Neural progenitor cell (in vitro differentiated cells): ENCODE measurements around the gene MAP3K19. TPM values are rescaled to one million over a fixed set of nuclear protein-coding genes. Genes with fewer than 3 reads are reported as not detected.

Source experiments
- DNase-seq: peaks from one replicate; pipeline ENCODE4 v3.0.0-alpha.2; 2016; ENCODE audit warnings: low spot score
- H2AFZ ChIP-seq: fragments of 200-600 bp; sonication (generic); replicated peaks from 2 replicates; pipeline ENCODE4 v1.6.1; 2016; ENCODE audit warnings: antibody characterized with exemption
- H3F3A ChIP-seq: fragments of 200-600 bp; sonication (generic); 2 replicates; pipeline ENCODE4 v1.6.1; 2016; ENCODE audit warnings: antibody characterized with exemption, low read depth
- H3K27ac ChIP-seq: fragments of 200-600 bp; sonication (generic); 2 replicates; pipeline ENCODE4 v1.5.1; 2016; ENCODE audit warnings: mild to moderate bottlenecking
- H3K27me3 ChIP-seq: fragments of 200-600 bp; sonication (generic); 2 replicates; pipeline ENCODE4 v1.6.1; 2016; ENCODE audit warnings: mild to moderate bottlenecking, moderate library complexity
- H3K36me3 ChIP-seq: fragments of 200-600 bp; sonication (generic); 2 replicates; pipeline ENCODE4 v1.5.1; 2016
- H3K4me1 ChIP-seq: fragments of 200-600 bp; sonication (generic); 2 replicates; pipeline ENCODE4 v1.6.1; 2016; ENCODE audit warnings: mixed run types
- H3K4me2 ChIP-seq: fragments of 200-600 bp; sonication (generic); 2 replicates; pipeline ENCODE4 v1.6.1; 2016
- H3K4me3 ChIP-seq: fragments of 200-600 bp; sonication (generic); 2 replicates; pipeline ENCODE4 v1.5.1; 2016
- H3K79me2 ChIP-seq: fragments of 200-600 bp; sonication (generic); 2 replicates; pipeline ENCODE4 v1.6.1; 2016; ENCODE audit warnings: low read depth
- H3K9ac ChIP-seq: fragments of 200-600 bp; sonication (generic); 2 replicates; pipeline ENCODE4 v1.6.1; 2016
- H3K9me3 ChIP-seq: fragments of 200-600 bp; sonication (generic); 2 replicates; pipeline ENCODE4 v1.5.1; 2016; ENCODE audit warnings: low read depth
- H4K20me1 ChIP-seq: fragments of 200-600 bp; sonication (generic); 2 replicates; pipeline ENCODE4 v1.6.1; 2016; ENCODE audit warnings: low read depth
- H3K27ac Mint-ChIP-seq: 3 replicates; pipeline ENCODE4 v1.8.0; 2021; ENCODE audit warnings: mixed read lengths
- H3K27me3 Mint-ChIP-seq: 2 replicates; pipeline ENCODE4 v1.8.0; 2022; ENCODE audit warnings: low read depth, mild to moderate bottlenecking, inconsistent platforms, moderate library complexity, mixed read lengths; ENCODE audit not compliant: insufficient read depth
- H3K36me3 Mint-ChIP-seq: 3 replicates; pipeline ENCODE4 v1.8.0; 2021; ENCODE audit warnings: mixed read lengths
- H3K4me1 Mint-ChIP-seq: 3 replicates; pipeline ENCODE4 v1.8.0; 2021; ENCODE audit warnings: mixed read lengths
- H3K4me3 Mint-ChIP-seq: 3 replicates; pipeline ENCODE4 v1.8.0; 2021; ENCODE audit warnings: mild to moderate bottlenecking, moderate library complexity, mixed read lengths
- H3K9me3 Mint-ChIP-seq: 3 replicates; pipeline ENCODE4 v1.8.0; 2020; ENCODE audit warnings: mixed read lengths
- CTCF ChIP-seq: fragments of 200-600 bp; sonication (generic); IDR thresholded peaks from 2 replicates; pipeline ENCODE4 v1.5.1; 2017; ENCODE audit warnings: antibody characterized with exemption, mild to moderate bottlenecking
- EZH2 ChIP-seq: fragments of 200-600 bp; sonication (generic); IDR thresholded peaks from 2 replicates; pipeline ENCODE4 v1.6.1; 2017; ENCODE audit warnings: antibody characterized with exemption, mild to moderate bottlenecking, moderate library complexity
- EZH2phosphoT487 ChIP-seq: fragments of 200-600 bp; sonication (generic); IDR thresholded peaks from 2 replicates; pipeline ENCODE4 v1.6.1; 2017; ENCODE audit warnings: antibody characterized with exemption
- total RNA-seq: library from RNA; depleted of rRNA; stranded (reverse); fragments of >200 nt; gene quantifications from 2 replicates; pipeline ENCODE4 v1.2.3, GENCODE V29; 2015; ENCODE audit warnings: low replicate concordance

MAP3K19 gene
- total RNA-seq, 1 donor from 2014 or later = not detected

- no peaks in the 10 kb centered on the region for H3K27me3 ChIP-seq
- no peak overlapping the region for H3K4me2 ChIP-seq
- no peak overlapping the region for H2AFZ ChIP-seq
- no peaks in the 10 kb centered on the region for H3K4me1 ChIP-seq
- Mint-ChIP-seq H3K36me3 (no peaks in the 10 kb centered on the region), H3K4me3 (no peak overlapping the region), H3K27me3 (no peaks in the 10 kb centered on the region), H3K4me1 (no peaks in the 10 kb centered on the region), H3K9me3 (no peaks in the 10 kb centered on the region), H3K27ac (no peak overlapping the region)
- TF ChIP-seq CTCF (peak; percentile 70), EZH2phosphoT487 (no peak)
- H3K9ac ChIP-seq = no peak overlapping the region
- no peaks in the 10 kb centered on the region for H3K36me3 ChIP-seq
- peak; percentile 24 for DNase-seq
- H3F3A ChIP-seq = peaks cover 3% of the 10 kb centered on the region
- no peaks in the 10 kb centered on the region for H3K79me2 ChIP-seq
- no peak overlapping the region for H3K27ac ChIP-seq
- H3K9me3 ChIP-seq = no peaks in the 10 kb centered on the region
- no peaks in the 10 kb centered on the region for H4K20me1 ChIP-seq
- H3K4me3 ChIP-seq = no peak overlapping the region
These were observed 58.1 kb downstream of the MAP3K19 start for GRCh38 chr2:134988994-134989605.

GRCh38 chr2:134985061-134985460 is 62.2 kb downstream of the MAP3K19 start:
- H3K4me2 ChIP-seq = no peak overlapping the region
- no peaks in the 10 kb centered on the region for H3K36me3 ChIP-seq
- Mint-ChIP-seq H3K27me3 (no peaks in the 10 kb centered on the region), H3K9me3 (no peaks in the 10 kb centered on the region), H3K4me3 (no peak overlapping the region), H3K27ac (no peak overlapping the region), H3K36me3 (no peaks in the 10 kb centered on the region), H3K4me1 (no peaks in the 10 kb centered on the region)
- TF ChIP-seq CTCF = no peak
- H3K4me3 ChIP-seq = no peak overlapping the region
- H3K27ac ChIP-seq = no peak overlapping the region
- no peaks in the 10 kb centered on the region for H4K20me1 ChIP-seq
- no peak overlapping the region for H3K9ac ChIP-seq
- no peaks in the 10 kb centered on the region for H3F3A ChIP-seq
- H3K4me1 ChIP-seq = no peaks in the 10 kb centered on the region
- H3K9me3 ChIP-seq = no peaks in the 10 kb centered on the region
- H2AFZ ChIP-seq = no peak overlapping the region
- DNase-seq = no peak
- no peaks in the 10 kb centered on the region for H3K27me3 ChIP-seq
- no peaks in the 10 kb centered on the region for H3K79me2 ChIP-seq

GRCh38 chr2:134982603-134983002 is 64.6 kb downstream of the MAP3K19 start:
- H3K9me3 Mint-ChIP-seq = no peaks in the 10 kb centered on the region
- Histone ChIP-seq H3K36me3 (no peaks in the 10 kb centered on the region), H4K20me1 (no peaks in the 10 kb centered on the region), H3K4me3 (no peak overlapping the region), H3K4me1 (no peaks in the 10 kb centered on the region), H3K4me2 (no peak overlapping the region), H2AFZ (no peak overlapping the region), H3K9ac (no peak overlapping the region), H3K27me3 (no peaks in the 10 kb centered on the region), H3F3A (no peaks in the 10 kb centered on the region), H3K9me3 (no peaks in the 10 kb centered on the region), H3K79me2 (no peaks in the 10 kb centered on the region), H3K27ac (no peak overlapping the region)
- DNase-seq = no peak
- H3K36me3 Mint-ChIP-seq = no peaks in the 10 kb centered on the region
- H3K27ac Mint-ChIP-seq = no peak overlapping the region
- no peaks in the 10 kb centered on the region for H3K27me3 Mint-ChIP-seq
- TF ChIP-seq EZH2phosphoT487 = no peak
- TF ChIP-seq CTCF = no peak
- no peak for TF ChIP-seq EZH2
- no peaks in the 10 kb centered on the region for H3K4me1 Mint-ChIP-seq
- H3K4me3 Mint-ChIP-seq = no peak overlapping the region
